WTC11 (cell line): ENCODE measurements around the gene MAPK9. TPM values are rescaled to one million over a fixed set of nuclear protein-coding genes. Genes with fewer than 3 reads are reported as not detected.
A peak's percentile ranks its signal among the peaks of the same experiment; 100 is the strongest.

ENCODE experiments used
- ATAC-seq: fragments of 200-7000 bp; cut with Tn5 transposase; 2 replicates; pipeline ENCODE4 v1.10.0; 2021; ENCODE audit warnings: mild to moderate bottlenecking, moderate library complexity
- CTCF ChIA-PET: fragments of 300-600 bp; sonication (Branson Sonifier 250); formaldehyde crosslinking; loops from one replicate; lab custom pipeline; 2021; ENCODE audit warnings: antibody characterized with exemption; lab: Charles Lee
- POLR2A ChIA-PET: fragments of 350-600 bp; sonication (Branson Sonifier 250); formaldehyde crosslinking; loops from one replicate; lab custom pipeline; 2021; ENCODE audit warnings: antibody characterized with exemption; lab: Charles Lee
- DNase-seq: peaks from one replicate; pipeline ENCODE4 v3.0.0; 2021; ENCODE audit warnings: low spot score
- H3K27ac Mint-ChIP-seq: 2 replicates; pipeline ENCODE4 v1.8.0; 2021; ENCODE audit warnings: mixed read lengths
- H3K27me3 Mint-ChIP-seq: 2 replicates; pipeline ENCODE4 v1.8.0; 2021; ENCODE audit warnings: low read depth, mild to moderate bottlenecking, moderate library complexity, mixed read lengths
- H3K36me3 Mint-ChIP-seq: 2 replicates; pipeline ENCODE4 v1.8.0; 2021; ENCODE audit warnings: mixed read lengths
- H3K4me1 Mint-ChIP-seq: 2 replicates; pipeline ENCODE4 v1.8.0; 2022; ENCODE audit warnings: mixed read lengths
- H3K4me3 Mint-ChIP-seq: 2 replicates; pipeline ENCODE4 v1.8.0; 2021; ENCODE audit warnings: mild to moderate bottlenecking, moderate library complexity, mixed read lengths
- H3K9me3 Mint-ChIP-seq: 2 replicates; pipeline ENCODE4 v1.8.0; 2021; ENCODE audit warnings: mixed read lengths
- ATF1 ChIP-seq: sonication (generic); formaldehyde crosslinking; IDR thresholded peaks from 2 replicates; pipeline ENCODE4 v1.8.1; 2023; ENCODE audit warnings: mild to moderate bottlenecking, moderate library complexity, missing genetic modification reagents
- CDX4 ChIP-seq: fragments of 250-450 bp; sonication (Bioruptor Pico); IDR thresholded peaks from 2 replicates; pipeline ENCODE4 v1.9.0; 2021; ENCODE audit warnings: moderate library complexity, mild to moderate bottlenecking, inconsistent platforms, borderline replicate concordance
- CREM ChIP-seq: sonication (generic); formaldehyde crosslinking; IDR thresholded peaks from 2 replicates; pipeline ENCODE4 v1.8.1; 2022; ENCODE audit warnings: mild to moderate bottlenecking, missing genetic modification reagents, moderate library complexity
- CTCF ChIP-seq: fragments of 200-600 bp; IDR thresholded peaks from 2 replicates; pipeline ENCODE4 v1.8.0; 2022; ENCODE audit warnings: antibody characterized with exemption
- ELF4 ChIP-seq: sonication (generic); formaldehyde crosslinking; IDR thresholded peaks from 2 replicates; pipeline ENCODE4 v1.8.1; 2022; ENCODE audit warnings: low read depth, mild to moderate bottlenecking, moderate library complexity, missing genetic modification reagents
- GABPB1 ChIP-seq: sonication (generic); formaldehyde crosslinking; IDR thresholded peaks from 2 replicates; pipeline ENCODE4 v1.8.1; 2023; ENCODE audit warnings: mild to moderate bottlenecking, missing genetic modification reagents
- KAT7 ChIP-seq: sonication (generic); formaldehyde crosslinking; IDR thresholded peaks from 2 replicates; pipeline ENCODE4 v1.8.1; 2023; ENCODE audit warnings: missing genetic modification reagents, mild to moderate bottlenecking, borderline replicate concordance
- MXD4 ChIP-seq: fragments of 250-450 bp; sonication (Bioruptor Pico); IDR thresholded peaks from 2 replicates; pipeline ENCODE4 v1.8.0; 2021; ENCODE audit warnings: mild to moderate bottlenecking, moderate library complexity, borderline replicate concordance
- NFATC4 ChIP-seq: fragments of 250-450 bp; sonication (Bioruptor Pico); IDR thresholded peaks from 2 replicates; pipeline ENCODE4 v1.9.0; 2021; ENCODE audit warnings: mild to moderate bottlenecking
- NR3C1 ChIP-seq: sonication (generic); formaldehyde crosslinking; conservative IDR thresholded peaks from 2 replicates; pipeline ENCODE4 v1.8.1; 2023; ENCODE audit warnings: low read depth, mild to moderate bottlenecking, missing genetic modification reagents
- TEAD1 ChIP-seq: sonication (generic); formaldehyde crosslinking; IDR thresholded peaks from 2 replicates; pipeline ENCODE4 v1.8.0; 2022; ENCODE audit warnings: mild to moderate bottlenecking, missing genetic modification reagents
- TEAD4 ChIP-seq: sonication (generic); formaldehyde crosslinking; IDR thresholded peaks from 2 replicates; pipeline ENCODE4 v1.8.0; 2022; ENCODE audit warnings: mild to moderate bottlenecking, missing genetic modification reagents
- USF1 ChIP-seq: sonication (generic); formaldehyde crosslinking; IDR thresholded peaks from 2 replicates; pipeline ENCODE4 v1.8.0; 2022; ENCODE audit warnings: mild to moderate bottlenecking, missing genetic modification reagents
- ZNF263 ChIP-seq: sonication (generic); formaldehyde crosslinking; IDR thresholded peaks from 2 replicates; pipeline ENCODE4 v1.8.1; 2022; ENCODE audit warnings: low read depth, mild to moderate bottlenecking, moderate library complexity, missing genetic modification reagents
- ZNF425 ChIP-seq: fragments of 250-450 bp; sonication (Bioruptor Pico); conservative IDR thresholded peaks from 2 replicates; pipeline ENCODE4 v1.9.0; 2021; ENCODE audit warnings: mild to moderate bottlenecking
- total RNA-seq: library from RNA; stranded (reverse); gene quantifications from 3 replicates; pipeline ENCODE4 v1.2.3, GENCODE V29; 2021
- TF ChIP-seq, protein P1 (sequence below): sonication (generic); formaldehyde crosslinking; conservative IDR thresholded peaks from 2 replicates; pipeline ENCODE4 v1.8.1; 2022; ENCODE audit warnings: mild to moderate bottlenecking, missing genetic modification reagents
- TF ChIP-seq, protein P2 (sequence below): sonication (generic); formaldehyde crosslinking; IDR thresholded peaks from 2 replicates; pipeline ENCODE4 v1.8.0; 2023; ENCODE audit warnings: missing genetic modification reagents, mild to moderate bottlenecking, borderline replicate concordance
- TF ChIP-seq, protein P3 (sequence below): fragments of 250-450 bp; sonication (Bioruptor Pico); IDR thresholded peaks from 2 replicates; pipeline ENCODE4 v1.9.0; 2021; ENCODE audit warnings: mild to moderate bottlenecking, borderline replicate concordance
- TF ChIP-seq, protein P4 (sequence below): sonication (generic); formaldehyde crosslinking; IDR thresholded peaks from 2 replicates; pipeline ENCODE4 v1.8.0; 2022; ENCODE audit warnings: mild to moderate bottlenecking, missing genetic modification reagents

The MAPK9 gene
- total RNA-seq, 1 experiment from 2014 or later: 42.9 TPM

DNA sequence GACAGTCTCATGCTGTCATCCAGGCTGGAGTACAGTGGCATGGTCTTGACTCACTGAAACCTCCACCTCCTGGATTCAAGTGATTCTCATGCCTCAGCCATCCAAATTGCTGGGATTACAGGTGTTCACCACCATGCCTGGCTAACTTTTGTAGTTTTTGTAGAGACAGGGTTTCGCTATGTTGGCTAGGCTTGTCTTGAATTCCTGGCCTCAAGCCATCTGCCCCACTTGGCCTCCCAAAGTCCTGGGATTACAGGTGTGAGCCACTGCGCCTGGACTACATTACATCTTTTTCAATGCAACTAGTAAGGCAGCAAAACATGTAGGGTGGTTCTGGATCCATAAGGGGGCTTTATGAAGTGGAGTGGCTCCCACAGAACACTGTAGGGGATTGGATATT, 53.3 kb downstream of the MAPK9 start:
- H3K4me3 Mint-ChIP-seq: no peak overlapping the region
- CTCF ChIA-PET: no interaction called here
- H3K36me3 Mint-ChIP-seq: peaks cover 59% of the 10 kb centered on the region
- DNase-seq (no peak), ATAC-seq (no peak)
- H3K27ac Mint-ChIP-seq: no peak overlapping the region
- POLR2A ChIA-PET: no interaction called here
- TF ChIP-seq, protein P1, sequence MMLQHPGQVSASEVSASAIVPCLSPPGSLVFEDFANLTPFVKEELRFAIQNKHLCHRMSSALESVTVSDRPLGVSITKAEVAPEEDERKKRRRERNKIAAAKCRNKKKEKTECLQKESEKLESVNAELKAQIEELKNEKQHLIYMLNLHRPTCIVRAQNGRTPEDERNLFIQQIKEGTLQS: no peak
- TF ChIP-seq MXD4: no peak
- TF ChIP-seq USF1 (CRISPR knock-in tag): no peak
- TF ChIP-seq ELF4 (CRISPR knock-in tag): no peak
- TF ChIP-seq, protein P2, sequence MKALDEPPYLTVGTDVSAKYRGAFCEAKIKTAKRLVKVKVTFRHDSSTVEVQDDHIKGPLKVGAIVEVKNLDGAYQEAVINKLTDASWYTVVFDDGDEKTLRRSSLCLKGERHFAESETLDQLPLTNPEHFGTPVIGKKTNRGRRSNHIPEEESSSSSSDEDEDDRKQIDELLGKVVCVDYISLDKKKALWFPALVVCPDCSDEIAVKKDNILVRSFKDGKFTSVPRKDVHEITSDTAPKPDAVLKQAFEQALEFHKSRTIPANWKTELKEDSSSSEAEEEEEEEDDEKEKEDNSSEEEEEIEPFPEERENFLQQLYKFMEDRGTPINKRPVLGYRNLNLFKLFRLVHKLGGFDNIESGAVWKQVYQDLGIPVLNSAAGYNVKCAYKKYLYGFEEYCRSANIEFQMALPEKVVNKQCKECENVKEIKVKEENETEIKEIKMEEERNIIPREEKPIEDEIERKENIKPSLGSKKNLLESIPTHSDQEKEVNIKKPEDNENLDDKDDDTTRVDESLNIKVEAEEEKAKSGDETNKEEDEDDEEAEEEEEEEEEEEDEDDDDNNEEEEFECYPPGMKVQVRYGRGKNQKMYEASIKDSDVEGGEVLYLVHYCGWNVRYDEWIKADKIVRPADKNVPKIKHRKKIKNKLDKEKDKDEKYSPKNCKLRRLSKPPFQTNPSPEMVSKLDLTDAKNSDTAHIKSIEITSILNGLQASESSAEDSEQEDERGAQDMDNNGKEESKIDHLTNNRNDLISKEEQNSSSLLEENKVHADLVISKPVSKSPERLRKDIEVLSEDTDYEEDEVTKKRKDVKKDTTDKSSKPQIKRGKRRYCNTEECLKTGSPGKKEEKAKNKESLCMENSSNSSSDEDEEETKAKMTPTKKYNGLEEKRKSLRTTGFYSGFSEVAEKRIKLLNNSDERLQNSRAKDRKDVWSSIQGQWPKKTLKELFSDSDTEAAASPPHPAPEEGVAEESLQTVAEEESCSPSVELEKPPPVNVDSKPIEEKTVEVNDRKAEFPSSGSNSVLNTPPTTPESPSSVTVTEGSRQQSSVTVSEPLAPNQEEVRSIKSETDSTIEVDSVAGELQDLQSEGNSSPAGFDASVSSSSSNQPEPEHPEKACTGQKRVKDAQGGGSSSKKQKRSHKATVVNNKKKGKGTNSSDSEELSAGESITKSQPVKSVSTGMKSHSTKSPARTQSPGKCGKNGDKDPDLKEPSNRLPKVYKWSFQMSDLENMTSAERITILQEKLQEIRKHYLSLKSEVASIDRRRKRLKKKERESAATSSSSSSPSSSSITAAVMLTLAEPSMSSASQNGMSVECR (CRISPR knock-in tag): no peak
- no peak for TF ChIP-seq TEAD4 (CRISPR knock-in tag)
- no peak for TF ChIP-seq CDX4
- TF ChIP-seq ZNF263 (CRISPR knock-in tag): no peak
- TF ChIP-seq GABPB1: no peak
- TF ChIP-seq ZNF425: no peak
- TF ChIP-seq, protein P3, sequence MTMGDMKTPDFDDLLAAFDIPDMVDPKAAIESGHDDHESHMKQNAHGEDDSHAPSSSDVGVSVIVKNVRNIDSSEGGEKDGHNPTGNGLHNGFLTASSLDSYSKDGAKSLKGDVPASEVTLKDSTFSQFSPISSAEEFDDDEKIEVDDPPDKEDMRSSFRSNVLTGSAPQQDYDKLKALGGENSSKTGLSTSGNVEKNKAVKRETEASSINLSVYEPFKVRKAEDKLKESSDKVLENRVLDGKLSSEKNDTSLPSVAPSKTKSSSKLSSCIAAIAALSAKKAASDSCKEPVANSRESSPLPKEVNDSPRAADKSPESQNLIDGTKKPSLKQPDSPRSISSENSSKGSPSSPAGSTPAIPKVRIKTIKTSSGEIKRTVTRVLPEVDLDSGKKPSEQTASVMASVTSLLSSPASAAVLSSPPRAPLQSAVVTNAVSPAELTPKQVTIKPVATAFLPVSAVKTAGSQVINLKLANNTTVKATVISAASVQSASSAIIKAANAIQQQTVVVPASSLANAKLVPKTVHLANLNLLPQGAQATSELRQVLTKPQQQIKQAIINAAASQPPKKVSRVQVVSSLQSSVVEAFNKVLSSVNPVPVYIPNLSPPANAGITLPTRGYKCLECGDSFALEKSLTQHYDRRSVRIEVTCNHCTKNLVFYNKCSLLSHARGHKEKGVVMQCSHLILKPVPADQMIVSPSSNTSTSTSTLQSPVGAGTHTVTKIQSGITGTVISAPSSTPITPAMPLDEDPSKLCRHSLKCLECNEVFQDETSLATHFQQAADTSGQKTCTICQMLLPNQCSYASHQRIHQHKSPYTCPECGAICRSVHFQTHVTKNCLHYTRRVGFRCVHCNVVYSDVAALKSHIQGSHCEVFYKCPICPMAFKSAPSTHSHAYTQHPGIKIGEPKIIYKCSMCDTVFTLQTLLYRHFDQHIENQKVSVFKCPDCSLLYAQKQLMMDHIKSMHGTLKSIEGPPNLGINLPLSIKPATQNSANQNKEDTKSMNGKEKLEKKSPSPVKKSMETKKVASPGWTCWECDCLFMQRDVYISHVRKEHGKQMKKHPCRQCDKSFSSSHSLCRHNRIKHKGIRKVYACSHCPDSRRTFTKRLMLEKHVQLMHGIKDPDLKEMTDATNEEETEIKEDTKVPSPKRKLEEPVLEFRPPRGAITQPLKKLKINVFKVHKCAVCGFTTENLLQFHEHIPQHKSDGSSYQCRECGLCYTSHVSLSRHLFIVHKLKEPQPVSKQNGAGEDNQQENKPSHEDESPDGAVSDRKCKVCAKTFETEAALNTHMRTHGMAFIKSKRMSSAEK: no peak
- H3K27me3 Mint-ChIP-seq: no peaks in the 10 kb centered on the region
- H3K4me1 Mint-ChIP-seq: peaks cover 8% of the 10 kb centered on the region
- H3K9me3 Mint-ChIP-seq: no peaks in the 10 kb centered on the region

DNA sequence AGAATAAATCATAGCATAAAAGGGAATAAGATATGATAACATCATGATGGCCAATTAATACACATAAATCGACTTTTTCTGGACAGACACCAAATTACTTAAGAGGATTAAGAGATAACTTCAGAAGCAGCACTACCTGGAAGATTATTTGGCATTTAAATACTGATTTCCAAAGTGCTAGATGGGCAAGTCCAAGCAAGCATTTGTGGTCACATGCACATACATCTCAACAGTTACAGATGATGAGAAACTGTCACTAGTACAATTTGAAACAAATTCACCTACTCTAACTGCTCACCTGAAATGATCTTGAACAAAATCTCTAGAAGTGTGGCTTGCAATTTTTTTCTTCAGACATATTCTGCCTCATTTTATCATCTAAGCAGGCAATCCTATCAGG, 56.0 kb downstream of the MAPK9 start:
- Mint-ChIP-seq H3K9me3 (no peaks in the 10 kb centered on the region), H3K36me3 (peaks cover 54% of the 10 kb centered on the region), H3K4me1 (peaks cover 8% of the 10 kb centered on the region), H3K27ac (0 out of 2 replicates have a peak overlapping the region, but pooled peaks have one; percentile 36), H3K4me3 (no peak overlapping the region), H3K27me3 (no peaks in the 10 kb centered on the region)
- ATAC-seq (no peak), DNase-seq (no peak)
- CTCF ChIA-PET: no interaction called here
- POLR2A ChIA-PET: no interaction called here
- TF ChIP-seq NR3C1 (CRISPR knock-in tag) (no peak), ATF1 (CRISPR knock-in tag) (no peak), TEAD1 (CRISPR knock-in tag) (no peak), KAT7 (CRISPR knock-in tag) (no peak), CTCF (no peak), CREM (no peak), NFATC4 (CRISPR knock-in tag) (no peak)
- TF ChIP-seq, protein P1: no peak
- TF ChIP-seq, protein P4, sequence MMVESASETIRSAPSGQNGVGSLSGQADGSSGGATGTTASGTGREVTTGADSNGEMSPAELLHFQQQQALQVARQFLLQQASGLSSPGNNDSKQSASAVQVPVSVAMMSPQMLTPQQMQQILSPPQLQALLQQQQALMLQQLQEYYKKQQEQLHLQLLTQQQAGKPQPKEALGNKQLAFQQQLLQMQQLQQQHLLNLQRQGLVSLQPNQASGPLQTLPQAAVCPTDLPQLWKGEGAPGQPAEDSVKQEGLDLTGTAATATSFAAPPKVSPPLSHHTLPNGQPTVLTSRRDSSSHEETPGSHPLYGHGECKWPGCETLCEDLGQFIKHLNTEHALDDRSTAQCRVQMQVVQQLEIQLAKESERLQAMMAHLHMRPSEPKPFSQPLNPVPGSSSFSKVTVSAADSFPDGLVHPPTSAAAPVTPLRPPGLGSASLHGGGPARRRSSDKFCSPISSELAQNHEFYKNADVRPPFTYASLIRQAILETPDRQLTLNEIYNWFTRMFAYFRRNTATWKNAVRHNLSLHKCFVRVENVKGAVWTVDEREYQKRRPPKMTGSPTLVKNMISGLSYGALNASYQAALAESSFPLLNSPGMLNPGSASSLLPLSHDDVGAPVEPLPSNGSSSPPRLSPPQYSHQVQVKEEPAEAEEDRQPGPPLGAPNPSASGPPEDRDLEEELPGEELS: no peak
